Measurements from ENCODE around the gene TIGD3.

The TIGD3 gene

DNA sequence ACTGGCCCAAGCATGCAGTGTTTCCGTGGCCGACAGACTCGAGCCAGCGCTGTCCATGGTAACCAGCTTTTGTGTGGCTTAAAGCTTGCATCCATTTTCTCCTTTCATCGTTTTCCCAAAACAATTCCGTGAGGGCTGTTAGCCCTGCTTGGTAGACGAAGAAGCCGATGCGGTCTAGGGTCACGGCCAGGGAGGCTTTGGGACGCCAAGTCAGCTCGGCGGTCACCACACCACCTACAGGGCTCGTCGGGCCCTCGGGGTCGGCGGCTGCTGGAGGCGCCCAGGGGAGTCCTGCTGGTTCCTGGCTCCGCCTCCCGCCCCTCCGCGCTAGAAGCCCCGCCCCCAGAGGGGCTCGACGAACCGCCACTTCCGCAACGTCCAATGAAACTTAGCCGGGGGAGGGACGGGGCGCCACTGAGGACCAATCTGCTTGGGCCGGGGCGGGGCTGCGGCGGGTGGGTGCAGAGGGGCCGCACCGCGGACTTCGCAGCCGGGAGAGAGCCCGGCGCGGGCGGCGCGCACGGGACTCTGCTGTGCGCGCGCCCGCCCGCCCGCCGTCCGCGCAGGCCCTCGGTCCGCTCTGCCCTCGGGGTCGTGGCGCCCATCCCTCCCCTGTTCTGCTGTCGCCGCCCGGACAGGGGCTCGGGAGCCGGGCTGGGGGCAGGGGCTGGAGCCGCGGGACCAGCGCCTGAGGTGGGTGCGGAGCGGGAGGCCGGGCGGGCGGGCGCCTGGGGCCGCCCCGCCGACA, at the start of gene TIGD3:
Gene TIGD3, plus strand, starts transcription at position 487 of the 748 bp plus-strand sequence. CDS start 1,058 bp downstream, outside the sequence.
- peak; percentile 79 for DNase-seq (ENCODE audit: low read depth, low spot score)

GRCh38 chr11:65305501-65306268, 48.9 kb upstream of the TIGD3 start:
- no peak for DNase-seq (ENCODE audit: low read depth, low spot score)

GRCh38 chr11:65307298-65308229, 47.0 kb upstream of the TIGD3 start:
- DNase-seq (ENCODE audit: low read depth, low spot score), result no peak

DNA sequence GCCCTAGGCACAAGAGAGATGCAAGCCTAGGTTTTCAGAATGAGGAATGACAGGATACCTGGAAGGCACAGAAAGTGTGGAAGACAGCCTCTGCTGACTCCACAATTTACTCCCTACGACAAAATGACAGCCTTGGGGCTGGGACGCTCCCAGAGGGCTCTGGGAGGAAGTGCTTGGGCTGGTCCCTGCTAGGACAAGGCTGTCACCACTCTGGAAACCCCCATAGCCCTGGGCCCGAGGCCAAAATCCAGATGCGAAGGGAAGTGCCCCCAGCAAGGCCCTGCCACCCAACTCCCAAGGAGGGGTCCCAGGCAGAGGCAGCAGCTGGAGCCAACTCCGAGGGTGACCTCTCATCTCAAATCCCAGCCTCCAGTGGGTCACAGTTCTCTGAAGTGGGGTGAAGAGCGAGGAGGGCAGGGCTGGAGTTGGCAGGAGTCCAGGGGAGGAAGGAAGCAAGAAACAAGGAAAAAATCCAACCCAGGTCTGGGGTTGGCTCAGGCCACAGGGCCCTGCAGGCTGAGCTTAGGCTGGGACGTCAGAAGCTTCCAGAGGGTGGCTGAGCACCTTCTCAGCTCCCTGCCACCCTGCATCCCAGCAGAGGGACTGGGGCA, 46.2 kb upstream of the TIGD3 start:
- no peak for DNase-seq (ENCODE audit: low read depth, low spot score)

DNA sequence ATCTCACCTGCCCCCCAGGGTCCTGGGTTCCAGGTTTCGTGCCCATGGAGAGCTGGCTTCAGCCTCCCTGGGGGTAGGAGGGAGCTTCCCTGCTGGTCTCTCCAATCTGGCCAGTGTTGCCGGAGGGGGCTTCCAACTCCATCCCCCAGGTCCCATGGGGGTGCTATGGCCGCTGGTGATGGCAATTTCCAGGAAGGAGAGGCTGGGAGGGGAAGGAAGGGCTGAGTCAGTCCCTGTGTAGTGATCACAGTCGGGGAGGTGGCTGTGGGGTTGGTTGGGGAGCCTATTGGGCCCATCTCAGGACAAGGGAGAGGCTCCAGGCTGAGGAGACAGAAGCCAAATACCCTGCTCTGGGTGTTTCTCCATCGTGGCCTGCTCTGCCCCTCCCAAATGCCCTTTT, 45.5 kb upstream of the TIGD3 start:
- no peak for DNase-seq (ENCODE audit: low read depth, low spot score)

DNA sequence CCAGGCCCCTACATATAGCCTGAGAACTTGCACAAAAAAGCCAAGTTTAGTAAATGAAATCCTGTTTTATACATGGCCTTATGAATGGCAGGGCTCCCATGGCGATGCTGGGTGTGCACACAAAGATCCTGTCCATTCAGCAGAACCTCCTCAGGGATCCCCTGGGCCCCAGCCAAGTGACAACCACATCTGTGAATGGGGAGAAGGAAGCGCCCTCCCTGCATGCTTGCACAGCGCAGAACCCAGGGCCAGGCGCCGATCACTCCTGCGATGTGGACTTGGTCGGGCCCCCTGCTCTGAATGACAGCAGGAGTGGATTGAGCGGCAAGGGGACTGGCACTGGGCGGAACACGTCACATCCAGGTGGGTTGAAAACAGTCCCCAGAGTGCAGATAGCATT, 44.3 kb upstream of the TIGD3 start:
- DNase-seq (ENCODE audit: low read depth, low spot score), result no peak

DNA sequence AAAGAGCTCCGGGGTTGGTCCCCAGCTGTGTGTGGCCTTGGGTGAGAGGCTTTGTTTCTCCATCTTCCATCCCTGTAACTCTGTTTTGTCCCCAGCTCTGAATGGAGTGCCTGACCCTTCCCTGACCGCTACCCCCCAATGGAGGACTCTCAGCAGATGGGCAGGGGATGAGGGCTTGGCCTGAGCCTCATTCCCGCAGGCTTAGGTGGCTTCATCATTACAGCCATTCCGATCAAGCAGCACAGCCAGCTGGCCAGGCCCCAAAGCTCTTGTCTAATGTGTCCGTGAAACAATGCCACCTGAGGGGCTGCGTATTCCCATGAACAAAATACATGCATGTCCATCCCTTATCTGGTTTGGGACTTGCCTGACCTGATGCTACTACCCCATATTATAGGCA, 43.8 kb upstream of the TIGD3 start:
- no peak for DNase-seq (ENCODE audit: low read depth, low spot score)

GRCh38 chr11:65311170-65311678, 43.3 kb upstream of the TIGD3 start:
- no peak for DNase-seq (ENCODE audit: low read depth, low spot score)

DNA sequence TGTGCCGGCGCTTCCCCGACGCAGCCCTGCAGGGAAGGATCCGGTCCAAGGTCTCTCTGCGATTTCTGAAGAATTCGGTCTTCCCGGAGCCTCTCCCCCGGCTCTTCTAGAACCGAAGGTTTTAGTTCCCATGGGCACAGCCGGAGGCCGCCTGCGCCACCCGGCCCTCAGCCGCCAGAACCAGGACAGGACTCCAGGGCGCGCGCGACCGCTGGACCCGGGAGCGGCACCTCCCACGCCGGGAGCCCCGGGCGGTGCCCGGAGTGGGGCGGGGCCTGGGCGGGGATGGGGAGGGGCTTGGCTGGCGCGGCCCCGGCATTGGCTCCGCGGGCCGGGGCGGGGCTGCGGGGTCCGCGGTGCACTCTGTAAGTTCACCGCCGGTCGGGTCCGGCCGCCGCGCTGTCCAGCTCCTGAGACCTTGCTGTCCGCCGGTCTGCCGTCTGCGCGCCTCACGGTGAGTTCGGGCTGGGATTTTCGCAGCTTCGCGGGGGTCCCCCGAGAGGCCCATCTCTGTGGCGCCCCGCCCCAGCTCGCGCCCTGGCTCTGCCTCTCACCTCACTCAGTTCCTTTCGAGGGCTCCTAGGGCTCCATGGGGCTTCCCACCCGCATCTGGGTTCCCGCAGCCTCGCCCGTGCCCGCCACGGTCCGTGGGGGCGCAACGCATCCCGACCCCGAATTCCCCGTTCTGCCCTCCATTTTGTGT, 39.9 kb upstream of the TIGD3 start, which contains the start of gene CDC42EP2:
Gene CDC42EP2, plus strand, starts transcription at position 366 of the 703 bp plus-strand sequence. CDS start 6,033 bp downstream, outside the sequence.
- DNase-seq (ENCODE audit: low read depth, low spot score), result no peak

- no peak for DNase-seq (ENCODE audit: low read depth, low spot score)
Observed at GRCh38 chr11:65315204-65315865, 39.2 kb upstream of the TIGD3 start.

GRCh38 chr11:65315866-65316226, 38.7 kb upstream of the TIGD3 start:
- DNase-seq (ENCODE audit: low read depth, low spot score), result no peak

DNA sequence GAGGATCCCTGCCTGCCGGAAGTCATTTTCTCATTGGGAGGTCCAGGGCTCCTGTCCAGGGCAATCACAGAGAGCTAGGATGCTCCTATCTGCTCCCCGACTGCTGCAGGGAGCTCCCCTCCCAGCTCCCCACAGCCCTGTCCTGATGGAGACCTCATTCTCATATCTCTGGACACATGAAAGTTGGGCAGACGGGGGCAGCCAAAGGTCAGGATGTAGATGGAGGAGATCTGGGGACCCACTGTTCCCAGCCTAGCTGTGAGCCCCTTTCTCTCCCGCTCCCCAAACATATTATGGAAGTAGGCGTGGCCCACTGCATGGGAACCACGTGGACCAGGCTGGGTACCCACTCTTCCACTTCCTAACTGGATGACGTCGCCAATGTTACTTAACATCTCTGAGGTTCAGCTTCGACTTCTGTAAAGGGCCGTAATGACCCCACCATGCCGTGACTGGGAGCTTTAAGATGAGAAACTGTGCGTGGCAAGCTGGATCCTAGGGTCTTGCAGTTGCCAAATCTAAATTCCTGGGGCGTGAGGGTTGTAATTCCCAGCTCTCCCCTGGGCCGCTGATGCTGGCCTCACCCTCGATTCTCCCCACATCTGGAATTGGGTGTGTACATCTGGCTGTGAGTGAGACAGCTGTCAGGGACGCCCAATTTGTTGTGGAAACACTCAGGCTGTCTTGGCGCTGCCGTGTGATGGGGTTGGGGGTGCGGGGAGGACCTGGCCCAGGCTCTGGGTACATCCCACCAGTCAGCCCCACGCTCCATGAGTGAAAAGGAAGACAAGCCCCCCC, 38.1 kb upstream of the TIGD3 start:
- DNase-seq (ENCODE audit: low read depth, low spot score), result no peak

- DNase-seq (ENCODE audit: low read depth, low spot score), result no peak
Observed at GRCh38 chr11:65317025-65317786, 37.3 kb upstream of the TIGD3 start.

GRCh38 chr11:65320386-65321075, 34.0 kb upstream of the TIGD3 start:
- DNase-seq (ENCODE audit: low read depth, low spot score), result no peak

DNA sequence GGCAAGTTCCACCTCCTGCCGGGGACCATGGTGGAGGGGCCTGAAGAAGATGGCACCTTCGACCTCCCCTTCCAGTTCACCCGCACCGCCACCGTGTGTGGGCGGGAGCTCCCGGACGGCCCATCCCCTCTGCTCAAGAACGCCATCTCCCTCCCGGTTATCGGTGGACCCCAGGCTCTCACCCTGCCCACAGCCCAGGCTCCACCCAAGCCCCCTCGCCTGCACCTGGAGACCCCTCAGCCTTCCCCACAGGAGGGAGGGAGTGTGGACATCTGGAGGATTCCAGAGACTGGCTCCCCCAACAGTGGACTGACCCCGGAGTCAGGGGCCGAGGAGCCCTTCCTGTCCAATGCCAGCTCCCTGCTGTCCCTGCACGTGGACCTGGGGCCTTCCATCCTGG, 33.5 kb upstream of the TIGD3 start:
- DNase-seq (ENCODE audit: low read depth, low spot score), result no peak

- no peak for DNase-seq (ENCODE audit: low read depth, low spot score)
Observed at GRCh38 chr11:65321828-65322485, 32.6 kb upstream of the TIGD3 start.

GRCh38 chr11:65323813-65324212, 30.7 kb upstream of the TIGD3 start:
- no peak for DNase-seq (ENCODE audit: low read depth, low spot score)
